ENCODE data around the gene BEST4. TPM values are rescaled to one million over a fixed set of nuclear protein-coding genes. Genes with fewer than 3 reads are reported as not detected.

BEST4 gene
- polyA plus RNA-seq, 1 donor (not counting 4 experiments of a cell fraction or from before 2014, with no cell fraction given), result 0.14 TPM

DNA sequence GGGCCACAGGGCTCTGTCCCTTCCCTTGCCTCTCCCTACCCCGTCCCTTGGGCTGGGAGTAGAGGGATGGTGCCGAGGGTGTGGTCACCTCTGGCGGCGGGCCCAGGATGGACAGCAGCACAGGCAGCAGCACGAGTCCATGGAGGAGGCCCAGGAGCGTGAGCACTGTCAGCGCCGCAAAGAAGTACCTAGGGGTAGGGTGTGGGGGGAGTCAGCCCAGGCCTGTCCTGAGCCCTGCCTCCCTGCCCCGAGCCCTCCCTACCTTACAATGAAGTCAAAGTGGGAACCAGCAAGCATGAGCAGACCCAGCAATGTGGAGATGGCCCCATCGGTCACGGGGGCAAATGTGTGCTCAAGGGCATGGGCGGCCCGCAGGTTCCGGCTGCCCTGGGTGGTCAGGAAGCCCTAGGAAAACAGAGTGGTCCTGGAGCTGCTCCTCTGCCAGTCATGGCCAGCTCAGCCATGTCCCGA is 35.0 kb upstream of the BEST4 start:
- no peak for TF ChIP-seq EZH2 (IDR thresholded peaks at IDR 0.05; ENCODE audit: low read length)
- TF ChIP-seq, protein P1, sequence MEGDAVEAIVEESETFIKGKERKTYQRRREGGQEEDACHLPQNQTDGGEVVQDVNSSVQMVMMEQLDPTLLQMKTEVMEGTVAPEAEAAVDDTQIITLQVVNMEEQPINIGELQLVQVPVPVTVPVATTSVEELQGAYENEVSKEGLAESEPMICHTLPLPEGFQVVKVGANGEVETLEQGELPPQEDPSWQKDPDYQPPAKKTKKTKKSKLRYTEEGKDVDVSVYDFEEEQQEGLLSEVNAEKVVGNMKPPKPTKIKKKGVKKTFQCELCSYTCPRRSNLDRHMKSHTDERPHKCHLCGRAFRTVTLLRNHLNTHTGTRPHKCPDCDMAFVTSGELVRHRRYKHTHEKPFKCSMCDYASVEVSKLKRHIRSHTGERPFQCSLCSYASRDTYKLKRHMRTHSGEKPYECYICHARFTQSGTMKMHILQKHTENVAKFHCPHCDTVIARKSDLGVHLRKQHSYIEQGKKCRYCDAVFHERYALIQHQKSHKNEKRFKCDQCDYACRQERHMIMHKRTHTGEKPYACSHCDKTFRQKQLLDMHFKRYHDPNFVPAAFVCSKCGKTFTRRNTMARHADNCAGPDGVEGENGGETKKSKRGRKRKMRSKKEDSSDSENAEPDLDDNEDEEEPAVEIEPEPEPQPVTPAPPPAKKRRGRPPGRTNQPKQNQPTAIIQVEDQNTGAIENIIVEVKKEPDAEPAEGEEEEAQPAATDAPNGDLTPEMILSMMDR (optimal IDR thresholded peaks at IDR 0.05 in 1 of 3, IDR thresholded peaks at IDR 0.05 in 1 of 3, conservative IDR thresholded peaks at IDR 0.05 in 1 of 3; ENCODE audit: extremely low read depth in 1 of 3, insufficient read depth in 2 of 3, low read length in 3 of 3), result no peak

DNA sequence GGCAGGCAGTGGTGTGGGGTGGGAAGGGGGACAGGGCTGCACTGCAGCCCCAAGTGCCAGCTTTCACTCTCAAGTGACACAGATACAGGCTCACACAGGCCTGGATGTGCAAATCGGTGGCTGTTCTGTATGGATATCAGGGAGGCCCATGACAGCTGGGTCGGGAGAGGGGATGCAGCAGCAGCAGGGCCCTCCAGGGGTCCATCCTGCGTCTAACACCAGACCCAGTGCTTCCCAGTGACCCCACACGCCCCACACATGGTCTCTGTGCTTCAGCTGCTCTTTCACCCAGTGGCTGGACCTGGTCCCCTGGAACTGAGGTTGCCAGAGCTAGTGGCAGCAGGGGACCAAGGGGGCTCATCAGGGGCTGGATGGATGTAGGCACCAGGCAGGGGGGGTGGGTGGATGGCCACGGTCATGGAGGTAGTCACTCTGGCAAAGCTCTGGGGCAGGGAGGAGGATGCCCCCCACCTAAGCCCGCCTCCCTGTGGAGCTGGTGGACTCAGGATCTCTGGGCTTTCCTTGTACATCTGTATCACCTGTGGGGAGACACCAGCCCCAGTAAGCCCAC is 34.2 kb upstream of the BEST4 start:
- Histone ChIP-seq H3K79me2 (ENCODE audit: control insufficient read depth, insufficient read depth, low read length) (no peaks in the 10 kb centered on the region), H3K4me3 (ENCODE audit: control insufficient read depth in 2 of 3, extremely low read depth in 1 of 3, insufficient read depth in 2 of 3, low read depth in 1 of 3, low read length in 3 of 3) (no peak overlapping the region), H3K9ac (ENCODE audit: control insufficient read depth, extremely low read depth, insufficient read depth, low read length) (no peak overlapping the region), H3K4me2 (ENCODE audit: control insufficient read depth, extremely low read depth, insufficient read depth, low read depth, low read length) (no peak overlapping the region), H3K9me3 (ENCODE audit: control insufficient read depth, low read depth, low read length) (no peaks in the 10 kb centered on the region), H3K27ac (ENCODE audit: control insufficient read depth, insufficient read depth, low read length) (no peak overlapping the region), H3K36me3 (ENCODE audit: control insufficient read depth in 2 of 2, extremely low read depth in 1 of 2, insufficient read depth in 2 of 2, low read length in 2 of 2) (no peaks in the 10 kb centered on the region), H2AFZ (ENCODE audit: control insufficient read depth, low read length) (no peak overlapping the region), H3K27me3 (ENCODE audit: control insufficient read depth, extremely low read depth, insufficient read depth, low read length) (no peaks in the 10 kb centered on the region), H4K20me1 (ENCODE audit: control insufficient read depth, extremely low read depth, insufficient read depth, low read length) (no peaks in the 10 kb centered on the region), H3K9me1 (ENCODE audit: control insufficient read depth, extremely low read depth, insufficient read depth, low read length) (no peaks in the 10 kb centered on the region), H3K4me1 (ENCODE audit: control insufficient read depth, extremely low read depth, insufficient read depth, low read length) (peaks cover 16% of the 10 kb centered on the region)
- FAIRE-seq (no peak), DNase-seq (ENCODE audit: low read depth, low spot score) (no peak)
- dilution Hi-C loops (cut with MboI; ENCODE audit: extremely low pct_ligation_motif_present, low sequenced_read_pairs), result no loop called here
- TF ChIP-seq, protein P1 (optimal IDR thresholded peaks at IDR 0.05 in 1 of 3, IDR thresholded peaks at IDR 0.05 in 1 of 3, conservative IDR thresholded peaks at IDR 0.05 in 1 of 3; ENCODE audit: extremely low read depth in 1 of 3, insufficient read depth in 2 of 3, low read length in 3 of 3), result no peak
- TF ChIP-seq EZH2 (IDR thresholded peaks at IDR 0.05; ENCODE audit: low read length), result no peak

More for the DNA sequence above, 35.0 kb upstream of the BEST4 start:
- Histone ChIP-seq H3K9me3 (ENCODE audit: control insufficient read depth, low read depth, low read length) (no peaks in the 10 kb centered on the region), H3K9ac (ENCODE audit: control insufficient read depth, extremely low read depth, insufficient read depth, low read length) (no peak overlapping the region), H3K4me3 (ENCODE audit: control insufficient read depth in 2 of 3, extremely low read depth in 1 of 3, insufficient read depth in 2 of 3, low read depth in 1 of 3, low read length in 3 of 3) (no peak overlapping the region), H3K27ac (ENCODE audit: control insufficient read depth, insufficient read depth, low read length) (no peak overlapping the region), H3K9me1 (ENCODE audit: control insufficient read depth, extremely low read depth, insufficient read depth, low read length) (no peaks in the 10 kb centered on the region), H3K36me3 (ENCODE audit: control insufficient read depth in 2 of 2, extremely low read depth in 1 of 2, insufficient read depth in 2 of 2, low read length in 2 of 2) (no peaks in the 10 kb centered on the region), H3K79me2 (ENCODE audit: control insufficient read depth, insufficient read depth, low read length) (no peaks in the 10 kb centered on the region), H3K4me2 (ENCODE audit: control insufficient read depth, extremely low read depth, insufficient read depth, low read depth, low read length) (no peak overlapping the region), H2AFZ (ENCODE audit: control insufficient read depth, low read length) (no peak overlapping the region), H4K20me1 (ENCODE audit: control insufficient read depth, extremely low read depth, insufficient read depth, low read length) (no peaks in the 10 kb centered on the region), H3K27me3 (ENCODE audit: control insufficient read depth, extremely low read depth, insufficient read depth, low read length) (no peaks in the 10 kb centered on the region), H3K4me1 (ENCODE audit: control insufficient read depth, extremely low read depth, insufficient read depth, low read length) (peaks cover 9% of the 10 kb centered on the region)
- dilution Hi-C loops (cut with MboI; ENCODE audit: extremely low pct_ligation_motif_present, low sequenced_read_pairs), result no loop called here
- DNase-seq (ENCODE audit: low read depth, low spot score) (no peak), FAIRE-seq (no peak)

Measured in keratinocyte (primary cell).